SH-SY5Y (cell line): ENCODE results near the gene MAT2A.

Source experiments
- GATA2 ChIP-seq: IDR thresholded peaks from 2 replicates; pipeline ENCODE4 v1.6.1; 2011; ENCODE audit warnings: mild to moderate bottlenecking, low read depth, low read length
- GATA3 ChIP-seq: IDR thresholded peaks from 2 replicates; pipeline ENCODE4 v1.6.1; 2011; ENCODE audit warnings: low read depth, mild to moderate bottlenecking, low read length, moderate library complexity

MAT2A gene

GRCh38 chr2:85514323-85514722 is 24.6 kb upstream of the MAT2A start:
- no peak for TF ChIP-seq GATA3

GRCh38 chr2:85516653-85517389 is 22.1 kb upstream of the MAT2A start:
- TF ChIP-seq GATA3 = no peak
- no peak for TF ChIP-seq GATA2

- TF ChIP-seq GATA2 (no peak), GATA3 (no peak)
Measured at GRCh38 chr2:85522090-85522647, 16.8 kb upstream of the MAT2A start.

GRCh38 chr2:85523062-85523902 is 15.7 kb upstream of the MAT2A start:
- TF ChIP-seq GATA2 (no peak), GATA3 (no peak)

- TF ChIP-seq GATA2 (no peak), GATA3 (no peak)
Measured at GRCh38 chr2:85523903-85524335, 15.0 kb upstream of the MAT2A start.

- TF ChIP-seq GATA2 (peak; percentile 99), GATA3 (peak; percentile 95)
Measured at GRCh38 chr2:85524336-85524908, 14.5 kb upstream of the MAT2A start.

DNA sequence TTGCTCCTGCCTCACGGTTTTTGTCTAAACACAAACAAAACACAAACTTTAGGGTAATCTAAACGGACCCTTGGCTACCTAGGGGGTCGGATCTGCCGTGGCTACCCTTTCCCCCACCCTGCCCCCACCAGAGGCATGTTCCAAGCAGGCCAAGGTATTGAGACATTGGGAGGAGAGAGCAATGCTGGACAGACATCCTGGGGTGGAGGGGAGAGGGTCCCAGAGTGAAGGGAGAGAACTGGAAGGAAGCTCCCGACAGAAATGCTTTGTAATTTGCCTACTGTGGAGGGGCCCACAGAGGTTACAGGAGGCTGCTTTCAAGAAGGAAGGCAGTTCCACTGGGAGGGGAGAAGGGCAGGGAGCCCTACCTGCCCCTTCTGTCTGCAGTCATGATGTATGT is 13.9 kb upstream of the MAT2A start:
- TF ChIP-seq GATA3 (no peak), GATA2 (no peak)

DNA sequence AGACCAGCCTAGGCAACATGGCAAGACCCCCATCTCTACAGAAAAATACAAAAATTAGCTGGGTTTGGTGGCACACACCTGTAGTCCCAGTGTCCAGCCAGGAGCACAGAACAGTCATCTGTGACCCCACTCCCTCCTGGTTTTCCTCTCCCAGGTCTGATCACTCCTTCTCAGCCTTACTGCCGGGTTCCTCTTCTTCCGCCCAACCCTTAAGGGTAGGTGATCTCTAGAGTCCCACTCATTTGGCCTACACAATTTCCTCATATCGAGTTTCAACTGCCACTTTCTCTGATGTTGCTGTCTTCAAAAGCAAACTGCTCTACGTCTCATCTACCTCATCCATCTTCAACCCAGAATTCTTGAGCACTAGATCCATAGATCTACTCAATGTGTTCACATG is 13.4 kb upstream of the MAT2A start:
- TF ChIP-seq GATA2 (no peak), GATA3 (no peak)

GRCh38 chr2:85527787-85528186 is 11.2 kb upstream of the MAT2A start:
- TF ChIP-seq GATA3 = no peak
- no peak for TF ChIP-seq GATA2

- TF ChIP-seq GATA3 = no peak
- no peak for TF ChIP-seq GATA2
Measured at GRCh38 chr2:85528355-85528754, 10.6 kb upstream of the MAT2A start.

DNA sequence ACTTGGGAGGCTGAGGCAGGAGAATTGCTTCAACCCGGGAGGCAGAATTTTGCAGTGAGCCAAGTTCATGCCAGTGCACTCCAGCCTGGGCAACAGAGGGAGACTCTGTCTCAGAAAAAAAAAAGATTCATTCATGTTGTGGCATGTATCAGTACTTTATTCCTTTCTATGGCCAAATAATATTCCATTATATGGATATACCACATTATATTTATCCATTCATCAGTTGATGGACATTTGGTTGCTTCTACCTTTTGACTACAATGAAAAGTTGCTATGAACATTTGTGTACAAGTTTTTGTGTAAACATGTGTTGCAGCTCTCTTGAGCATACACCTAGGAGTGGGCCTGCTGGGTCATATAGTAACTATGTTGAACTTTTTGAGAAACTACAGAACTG is 9.2 kb upstream of the MAT2A start:
- TF ChIP-seq GATA3 (no peak), GATA2 (no peak)

GRCh38 chr2:85531589-85531988 is 7.4 kb upstream of the MAT2A start:
- TF ChIP-seq GATA3 = no peak
- TF ChIP-seq GATA2 = no peak

GRCh38 chr2:85534099-85534498 is 4.9 kb upstream of the MAT2A start:
- no peak for TF ChIP-seq GATA2

DNA sequence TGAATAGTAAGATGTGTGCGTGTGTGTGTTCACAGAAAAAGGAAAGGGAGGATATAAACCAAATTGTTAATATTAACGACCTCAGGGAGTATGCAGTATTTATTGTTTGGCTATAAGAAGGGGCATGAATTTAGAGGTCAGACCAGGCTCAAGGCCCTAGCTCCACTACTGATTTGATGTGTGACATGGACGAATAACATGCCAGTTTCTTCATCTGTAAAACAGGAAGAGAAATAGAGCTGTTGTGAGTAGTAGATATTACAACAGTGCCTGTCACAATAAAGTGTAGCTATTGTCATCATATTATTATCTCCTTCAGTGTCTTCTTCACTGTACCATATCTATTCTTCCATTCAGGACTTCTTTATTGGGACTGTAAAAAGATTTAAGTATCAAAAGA is 4.1 kb upstream of the MAT2A start:
- TF ChIP-seq GATA2 (no peak), GATA3 (no peak)

DNA sequence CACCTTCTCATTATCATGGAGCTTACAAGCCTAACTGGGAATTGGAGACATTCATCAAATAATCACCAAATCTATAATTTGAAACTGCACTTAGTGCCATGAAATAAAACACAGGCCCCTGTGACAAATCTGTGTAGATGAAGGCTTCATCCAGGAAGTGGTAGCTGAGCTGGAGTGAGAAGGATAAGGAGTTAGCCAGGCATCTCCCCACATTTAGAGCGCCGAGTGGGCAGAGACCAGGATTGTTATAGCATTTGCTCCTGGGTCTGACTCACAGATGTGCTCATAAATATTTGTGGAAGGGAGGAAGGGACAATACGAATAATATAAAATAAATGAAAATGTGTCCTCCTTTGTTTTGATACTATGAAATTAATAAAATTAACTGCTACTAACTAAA is 2.5 kb upstream of the MAT2A start:
- peak; percentile 44 for TF ChIP-seq GATA2
- peak; percentile 46; the same call in 1 of the 2 replicates for TF ChIP-seq GATA3

GRCh38 chr2:85537600-85538506 is 1.1 kb upstream of the MAT2A start:
- TF ChIP-seq GATA3 (no peak), GATA2 (no peak)
